Measurements from ENCODE around the gene EBF3. TPM values are rescaled to one million over a fixed set of nuclear protein-coding genes. Genes with fewer than 3 reads are reported as not detected.

EBF3 gene
- total and polyA plus RNA-seq, 2 experiments from 2014 or later = 0.27 to 0.49 TPM

GRCh38 chr10:129955601-129956285 is 8.3 kb downstream of the EBF3 start:
- no peak overlapping the region for H3K4me3 Mint-ChIP-seq
- Histone ChIP-seq H3F3A (replicated peaks; ENCODE audit: low read depth) (peaks cover 4% of the 10 kb centered on the region; the same call in 1 of the 2 replicates), H3K4me3 (no peak overlapping the region), H4K20me1 (replicated peaks; ENCODE audit: insufficient read depth) (no peaks in the 10 kb centered on the region), H3K9me2 (ENCODE audit: insufficient read depth) (no peaks in the 10 kb centered on the region), H3K27me3 (ENCODE audit: insufficient read depth) (peaks cover 83% of the 10 kb centered on the region), H3K27ac (ENCODE audit: low read depth) (no peak overlapping the region), H3K79me2 (replicated peaks; ENCODE audit: insufficient read depth) (no peaks in the 10 kb centered on the region), H3K36me3 (ENCODE audit: insufficient read depth) (no peaks in the 10 kb centered on the region), H3K4me2 (peak overlapping the region; percentile 70), H2AFZ (no peak overlapping the region), H3K4me1 (ENCODE audit: insufficient read depth) (peaks cover 53% of the 10 kb centered on the region)
- H3K4me1 Mint-ChIP-seq = peaks cover 51% of the 10 kb centered on the region
- ATAC-seq = no peak
- TF ChIP-seq CREB1 (CRISPR knock-in tag; IDR thresholded peaks at IDR 0.05; ENCODE audit: low read depth) (no peak), EZH2 (IDR thresholded peaks at IDR 0.05; ENCODE audit: low read depth, unreplicated experiment) (peak; percentile 43), REST (IDR thresholded peaks at IDR 0.05; ENCODE audit: unreplicated experiment) (no peak), NANOG (IDR thresholded peaks at IDR 0.05; ENCODE audit: borderline replicate concordance) (no peak), ZNF462 (CRISPR knock-in tag; IDR thresholded peaks at IDR 0.05) (no peak), POLR2AphosphoS5 (IDR thresholded peaks at IDR 0.05; ENCODE audit: low read depth) (no peak), STAT1 (IDR thresholded peaks at IDR 0.05; ENCODE audit: unreplicated experiment) (no peak)
- H3K9me3 Mint-ChIP-seq = peaks cover 11% of the 10 kb centered on the region; the same call in 2 of the 3 replicates
- H3K27me3 Mint-ChIP-seq (ENCODE audit: insufficient read depth, low read depth, poor library complexity) = peaks cover 82% of the 10 kb centered on the region
- H3K36me3 Mint-ChIP-seq (ENCODE audit: low read depth) = no peaks in the 10 kb centered on the region; the same call in 2 of the 3 replicates
- DNase-seq (ENCODE audit: low spot score) = no peak
- H3K27ac Mint-ChIP-seq = no peak overlapping the region
